Measurements from ENCODE around the gene OTUD6A.

Gene OTUD6A

GRCh38 chrX:70026112-70026850, 36.0 kb upstream of the OTUD6A start:
- ChIA-PET POLR2A (no interaction called here), CTCF (no interaction called here)
- no peak for DNase-seq (ENCODE audit: extremely low spot score)
- no peak for TF ChIP-seq CTCF (IDR thresholded peaks at IDR 0.05; ENCODE audit: control extremely low read depth, extremely low read depth, low read depth, missing control alignments)

- TF ChIP-seq CTCF (IDR thresholded peaks at IDR 0.05; ENCODE audit: control extremely low read depth, extremely low read depth, low read depth, missing control alignments), result no peak
- POLR2A ChIA-PET, result no interaction called here
- DNase-seq (ENCODE audit: extremely low spot score), result no peak
- CTCF ChIA-PET, result no interaction called here
Observed at GRCh38 chrX:70026851-70027200, 35.4 kb upstream of the OTUD6A start.

- no peak for DNase-seq (ENCODE audit: extremely low spot score)
- POLR2A ChIA-PET, result no interaction called here
Observed at GRCh38 chrX:70029863-70030262, 32.4 kb upstream of the OTUD6A start.

GRCh38 chrX:70030301-70030767, 31.9 kb upstream of the OTUD6A start:
- POLR2A ChIA-PET, result no interaction called here
- DNase-seq (ENCODE audit: extremely low spot score), result peak; percentile 50
- CTCF ChIA-PET, result interaction anchor here (0.8 to 3.4 kb wide), 12 partner anchors 9 to 538 kb away, joined by 3 to 28 read pairs (median 4); no protein-coding TSS in a partner anchor
- peak; percentile 67 for TF ChIP-seq CTCF (IDR thresholded peaks at IDR 0.05; ENCODE audit: control extremely low read depth, extremely low read depth, low read depth, missing control alignments)

More at GRCh38 chrX:70029863-70030262, 32.4 kb upstream of the OTUD6A start:
- no peak for TF ChIP-seq CTCF (IDR thresholded peaks at IDR 0.05; ENCODE audit: control extremely low read depth, extremely low read depth, low read depth, missing control alignments)
- CTCF ChIA-PET, result interaction anchor here (0.8 to 3.4 kb wide), 10 partner anchors 9 to 537 kb away, joined by 3 to 28 read pairs (median 4); partner anchors contain the start of gene IGBP1

- CTCF ChIA-PET, result interaction anchor here (0.6 to 3.3 kb wide), 6 partner anchors 8 to 64 kb away, joined by 3 to 20 read pairs (median 4); no protein-coding TSS in a partner anchor
- no peak for TF ChIP-seq CTCF (IDR thresholded peaks at IDR 0.05; ENCODE audit: control extremely low read depth, extremely low read depth, low read depth, missing control alignments)
- no peak for DNase-seq (ENCODE audit: extremely low spot score)
- POLR2A ChIA-PET, result no interaction called here
Observed at GRCh38 chrX:70032792-70033191, 29.5 kb upstream of the OTUD6A start.

- TF ChIP-seq CTCF (IDR thresholded peaks at IDR 0.05; ENCODE audit: control extremely low read depth, extremely low read depth, low read depth, missing control alignments), result peak; percentile 66
- DNase-seq (ENCODE audit: extremely low spot score), result peak; percentile 42
- ChIA-PET POLR2A (no interaction called here), CTCF (interaction anchor here (0.6 to 3.3 kb wide), 7 partner anchors 9 to 63 kb away, joined by 3 to 20 read pairs (median 3); no protein-coding TSS in a partner anchor)
Observed at GRCh38 chrX:70033348-70034051, 28.8 kb upstream of the OTUD6A start.
